C4-2B (cell line): ENCODE results near the gene STYK1.

Experiments
- H3K27ac ChIP-seq: fragments of 450-650 bp; 2 replicates; pipeline ENCODE4 v1.5.1; 2017
- CTCF ChIP-seq: fragments of 450-650 bp; conservative IDR thresholded peaks from 2 replicates; pipeline ENCODE4 v1.5.1; 2017; ENCODE audit warnings: mild to moderate bottlenecking
- ZFX ChIP-seq: fragments of 450-650 bp; IDR thresholded peaks from 2 replicates; pipeline ENCODE4 v1.6.1; 2017

Gene STYK1

GRCh38 chr12:10673659-10674384 is at the start of gene STYK1:
TSS of gene STYK1 (minus strand) at chr12:10674052. CDS start at chr12:10634618, 39,434 bp downstream.
- TF ChIP-seq ZFX (no peak), CTCF (peak; percentile 99)
- peak within 1 kb of the TSS; percentile 71 for H3K27ac ChIP-seq

GRCh38 chr12:10722905-10723746 is 49.3 kb upstream of the STYK1 start, which contains the start of gene YBX3:
TSS of gene YBX3 (minus strand) at chr12:10723323. CDS start at chr12:10723111, 212 bp downstream.
- no peak for TF ChIP-seq CTCF
- peak; percentile 67 for TF ChIP-seq ZFX
- peak within 1 kb of the TSS; percentile 90 for H3K27ac ChIP-seq

- H3K27ac ChIP-seq = peak overlapping the region; percentile 90
These were observed 48.7 kb upstream of the STYK1 start for GRCh38 chr12:10722502-10722904.

GRCh38 chr12:10721651-10722501 is 48.0 kb upstream of the STYK1 start:
- H3K27ac ChIP-seq = peak overlapping the region; percentile 90
- TF ChIP-seq ZFX (no peak), CTCF (no peak)

More at GRCh38 chr12:10722502-10722904, 48.7 kb upstream of the STYK1 start:
- peak; percentile 32; the same call in 1 of the 2 replicates for TF ChIP-seq CTCF
- peak; percentile 85 for TF ChIP-seq ZFX

GRCh38 chr12:10720974-10721650 is 47.3 kb upstream of the STYK1 start:
- H3K27ac ChIP-seq = peak overlapping the region; percentile 90; the same call in 1 of the 2 replicates
- TF ChIP-seq CTCF (no peak), ZFX (no peak)

- TF ChIP-seq ZFX (no peak), CTCF (no peak)
- no peak overlapping the region for H3K27ac ChIP-seq
These were observed 45.6 kb upstream of the STYK1 start for GRCh38 chr12:10719482-10719881.
